Activated CD8-positive, alpha-beta memory T cell treated with anti-CD3 and anti-CD28 coated beads, Interleukin-2, amount 50 U/mL, for 1 hour (primary cell): ENCODE results near the gene MAD2L1.

Experiments used
- DNase-seq: peaks from one replicate; pipeline ENCODE4 v3.0.0-alpha.2; 2020; ENCODE audit errors: extremely low read depth

Gene MAD2L1

GRCh38 chr4:120057416-120057815, 9.2 kb downstream of the MAD2L1 start:
- no peak for DNase-seq

- DNase-seq, result no peak
Observed at GRCh38 chr4:120056246-120056645, 10.4 kb downstream of the MAD2L1 start.

GRCh38 chr4:120055795-120056194, 10.9 kb downstream of the MAD2L1 start:
- no peak for DNase-seq

GRCh38 chr4:120055162-120055561, 11.5 kb downstream of the MAD2L1 start:
- no peak for DNase-seq

- DNase-seq, result no peak
Observed at GRCh38 chr4:120053911-120054310, 12.7 kb downstream of the MAD2L1 start.

- no peak for DNase-seq
Observed at GRCh38 chr4:120052856-120053255, 13.8 kb downstream of the MAD2L1 start.

GRCh38 chr4:120051253-120051652, 15.4 kb downstream of the MAD2L1 start:
- no peak for DNase-seq

- peak; percentile 12 for DNase-seq
Observed at GRCh38 chr4:120049732-120050494, 16.7 kb downstream of the MAD2L1 start.

GRCh38 chr4:120043828-120044227, 22.8 kb downstream of the MAD2L1 start:
- no peak for DNase-seq

GRCh38 chr4:120037411-120037810, 29.2 kb downstream of the MAD2L1 start:
- no peak for DNase-seq

GRCh38 chr4:120034913-120035312, 31.7 kb downstream of the MAD2L1 start:
- DNase-seq, result no peak

GRCh38 chr4:120026853-120027252, 39.8 kb downstream of the MAD2L1 start:
- no peak for DNase-seq

- DNase-seq, result no peak
Observed at GRCh38 chr4:120025516-120025915, 41.1 kb downstream of the MAD2L1 start.

- no peak for DNase-seq
Observed at GRCh38 chr4:120018786-120019185, 47.9 kb downstream of the MAD2L1 start.

- DNase-seq, result no peak
Observed at GRCh38 chr4:120017939-120018692, 48.5 kb downstream of the MAD2L1 start.

GRCh38 chr4:120011725-120012124, 54.9 kb downstream of the MAD2L1 start:
- no peak for DNase-seq

- no peak for DNase-seq
Observed at GRCh38 chr4:120010646-120011045, 56.0 kb downstream of the MAD2L1 start.

- DNase-seq, result no peak
Observed at GRCh38 chr4:120009731-120010130, 56.9 kb downstream of the MAD2L1 start.

GRCh38 chr4:120008957-120009356, 57.7 kb downstream of the MAD2L1 start:
- DNase-seq, result no peak

- DNase-seq, result no peak
Observed at GRCh38 chr4:120007896-120008436, 58.7 kb downstream of the MAD2L1 start.

- DNase-seq, result no peak
Observed at GRCh38 chr4:120007191-120007871, 59.3 kb downstream of the MAD2L1 start.
